Ovary (tissue), 9 donors: Measurements from ENCODE around the gene LDLRAD4. TPM values are rescaled to one million over a fixed set of nuclear protein-coding genes. Genes with fewer than 3 reads are reported as not detected.

Source experiments
- DNase-seq, 5 donors: peaks; one replicate each; pipeline ENCODE4 v3.0.0-alpha.2; 2019 to 2020
- H3K27ac ChIP-seq, 2 donors: fragments of 200-600 bp; one replicate each; pipeline versions ENCODE4 v1.5.1 to v1.8.0; 2019 to 2022
- H3K27me3 ChIP-seq: fragments of 200-600 bp; one replicate; pipeline ENCODE4 v1.8.0; 2022
- H3K36me3 ChIP-seq: fragments of 200-600 bp; sonication (generic); one replicate; pipeline ENCODE4 v1.5.1; 2019
- H3K4me1 ChIP-seq: one replicate; pipeline ENCODE4 v1.8.1; 2013; ENCODE audit warnings: mild to moderate bottlenecking, moderate library complexity; ENCODE audit not compliant: insufficient read depth
- H3K4me3 ChIP-seq: fragments of 200-600 bp; sonication (generic); one replicate; pipeline ENCODE4 v1.5.1; 2017
- H3K9me3 ChIP-seq, 2 donors: fragments of 200-600 bp in 1 of 2; sonication (generic) in 1 of 2; one replicate each; pipeline versions ENCODE4 v1.5.1 to v1.8.1; 2013 to 2019; ENCODE audit warnings: mild to moderate bottlenecking in 1 of 2, moderate library complexity in 1 of 2
- EP300 ChIP-seq: sonication (generic); formaldehyde crosslinking; IDR thresholded peaks from one replicate; pipeline ENCODE4 v1.6.1; 2017; ENCODE audit warnings: antibody characterized with exemption
- POLR2A ChIP-seq: fragments of 450-650 bp; IDR thresholded peaks from one replicate; pipeline ENCODE4 v1.6.1; 2017; ENCODE audit warnings: antibody characterized with exemption, mild to moderate bottlenecking, moderate library complexity
- WGBS, 3 donors: extraction: QIAGEN DNeasy Blood & Tissue Kit in 1 of 3; methylation state at CpG; one replicate each; pipeline versions ENCODE4 v1.1.5 to v1.1.7; 2013 to 2017; 5-methylcytosine and 5-hydroxymethylcytosine counted together
- intact Hi-C, 4 donors: fragments of 100-400 bp; cut with DNase I; formaldehyde crosslinking; loops; one replicate each; pipeline versions ENCODE4 v1.11.0 to v1.15.1; 2022 to 2023
- polyA plus RNA-seq, 2 donors: library from polyadenylated mRNA; stranded (reverse); fragments of 200-250 nt in 1 of 2; fragments of 350-450 nt in 1 of 2; fragmentation: Illumina TruSeq in 1 of 2; extraction: RNeasy Lipid Tissue Mini Kit (QIAGEN cat#74804) in 1 of 2; gene quantifications; one replicate each; pipeline ENCODE4 v1.2.3, GENCODE V29; 2013 to 2014
- total RNA-seq, 7 donors: library from RNA; depleted of rRNA in 2 of 7; stranded (reverse); fragments of >200 nt in 2 of 7; fragmentation: NEBNext Ultra II Directional in 3 of 7; extraction: Animal tissue kit (Norgen Biotek cat#: 25700) in 3 of 7; gene quantifications; one replicate each; pipeline versions ENCODE4 v1.1.0 to v1.2.4, GENCODE V29; 2016 to 2023
- TF ChIP-seq, protein P1 (sequence below), 3 donors: fragments of 450-650 bp in 2 of 3; fragments of 200-600 bp in 1 of 3; IDR thresholded peaks; one replicate each; pipeline versions ENCODE4 v1.5.1 to v1.8.0; 2016 to 2022; ENCODE audit warnings: antibody characterized with exemption in 3 of 3, mild to moderate bottlenecking in 1 of 3
- donor health status: DM: no; HTN: no; CAD: no; lungs with moderate emphysema.
- donor health status: DM: no; HTN: no; CAD: no.
- donor health status: Bipolar disorder and iron deficiency.
- donor health status: DM: yes; HTN: yes; CAD: no.
- donor health status: DM: no; HTN: no; CAD: no.
- donor health status: DM: yes; HTN: yes; CAD: no.

The LDLRAD4 gene
- total and polyA plus RNA-seq, 9 donors: 2.3 to 31.6 (median 8.3) TPM

- TF ChIP-seq, protein P1, sequence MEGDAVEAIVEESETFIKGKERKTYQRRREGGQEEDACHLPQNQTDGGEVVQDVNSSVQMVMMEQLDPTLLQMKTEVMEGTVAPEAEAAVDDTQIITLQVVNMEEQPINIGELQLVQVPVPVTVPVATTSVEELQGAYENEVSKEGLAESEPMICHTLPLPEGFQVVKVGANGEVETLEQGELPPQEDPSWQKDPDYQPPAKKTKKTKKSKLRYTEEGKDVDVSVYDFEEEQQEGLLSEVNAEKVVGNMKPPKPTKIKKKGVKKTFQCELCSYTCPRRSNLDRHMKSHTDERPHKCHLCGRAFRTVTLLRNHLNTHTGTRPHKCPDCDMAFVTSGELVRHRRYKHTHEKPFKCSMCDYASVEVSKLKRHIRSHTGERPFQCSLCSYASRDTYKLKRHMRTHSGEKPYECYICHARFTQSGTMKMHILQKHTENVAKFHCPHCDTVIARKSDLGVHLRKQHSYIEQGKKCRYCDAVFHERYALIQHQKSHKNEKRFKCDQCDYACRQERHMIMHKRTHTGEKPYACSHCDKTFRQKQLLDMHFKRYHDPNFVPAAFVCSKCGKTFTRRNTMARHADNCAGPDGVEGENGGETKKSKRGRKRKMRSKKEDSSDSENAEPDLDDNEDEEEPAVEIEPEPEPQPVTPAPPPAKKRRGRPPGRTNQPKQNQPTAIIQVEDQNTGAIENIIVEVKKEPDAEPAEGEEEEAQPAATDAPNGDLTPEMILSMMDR (IDR thresholded peaks at IDR 0.05): no peak
- TF ChIP-seq EP300 (no peak), POLR2A (no peak)
- H3K4me3 ChIP-seq: no peak overlapping the region
- H3K27ac ChIP-seq: no peak overlapping the region
- H3K4me1 ChIP-seq: peaks cover 7% of the 10 kb centered on the region
- H3K27me3 ChIP-seq: no peaks in the 10 kb centered on the region
- H3K36me3 ChIP-seq: no peaks in the 10 kb centered on the region
- intact Hi-C loops: no loop called here
- H3K9me3 ChIP-seq: no peaks in the 10 kb centered on the region
- WGBS, 3 donors: 88 to 95% (median 91%) methylated on average over 5 of the region's 5 CpGs
- no peak for DNase-seq
Observed at GRCh38 chr18:13499803-13500202, 281.2 kb downstream of the LDLRAD4 start.

- Histone ChIP-seq H3K27me3 (no peaks in the 10 kb centered on the region), H3K36me3 (no peaks in the 10 kb centered on the region), H3K4me1 (peaks cover 7% of the 10 kb centered on the region), H3K9me3 (no peaks in the 10 kb centered on the region), H3K4me3 (no peak overlapping the region), H3K27ac (no peak overlapping the region)
- intact Hi-C loops: no loop called here
- WGBS, 3 donors: 17 to 32% (median 26%) methylated on average over 23 of the region's 23 CpGs
- TF ChIP-seq POLR2A (no peak), EP300 (no peak)
- TF ChIP-seq, protein P1 (IDR thresholded peaks at IDR 0.05): no peak
- no peak for DNase-seq
Observed at GRCh38 chr18:13500227-13500865, 281.8 kb downstream of the LDLRAD4 start.

- intact Hi-C loops: no loop called here
- TF ChIP-seq POLR2A (no peak), EP300 (no peak)
- TF ChIP-seq, protein P1 (IDR thresholded peaks at IDR 0.05): no peak
- no peak overlapping the region for H3K27ac ChIP-seq
- no peaks in the 10 kb centered on the region for H3K36me3 ChIP-seq
- no peaks in the 10 kb centered on the region for H3K27me3 ChIP-seq
- H3K4me3 ChIP-seq: no peak overlapping the region
- peak; percentile 25 to 47 (median 39) for DNase-seq
- 15 to 26% (median 25%) methylated on average over 10 of the region's 10 CpGs for WGBS, 3 donors
- H3K9me3 ChIP-seq: no peaks in the 10 kb centered on the region
- H3K4me1 ChIP-seq: peaks cover 7% of the 10 kb centered on the region
Observed at GRCh38 chr18:13500869-13501542, 282.4 kb downstream of the LDLRAD4 start.

GRCh38 chr18:13501543-13501887 lies 283.0 kb downstream of the LDLRAD4 start:
- Histone ChIP-seq H3K36me3 (no peaks in the 10 kb centered on the region), H3K4me3 (no peak overlapping the region), H3K27ac (no peak overlapping the region), H3K4me1 (peaks cover 7% of the 10 kb centered on the region), H3K9me3 (no peaks in the 10 kb centered on the region), H3K27me3 (no peaks in the 10 kb centered on the region)
- 26 to 48% (median 41%) methylated on average over 6 of the region's 6 CpGs for WGBS, 3 donors
- no peak for TF ChIP-seq EP300
- TF ChIP-seq POLR2A: no peak
- intact Hi-C loops: no loop called here
- DNase-seq: no peak

DNA sequence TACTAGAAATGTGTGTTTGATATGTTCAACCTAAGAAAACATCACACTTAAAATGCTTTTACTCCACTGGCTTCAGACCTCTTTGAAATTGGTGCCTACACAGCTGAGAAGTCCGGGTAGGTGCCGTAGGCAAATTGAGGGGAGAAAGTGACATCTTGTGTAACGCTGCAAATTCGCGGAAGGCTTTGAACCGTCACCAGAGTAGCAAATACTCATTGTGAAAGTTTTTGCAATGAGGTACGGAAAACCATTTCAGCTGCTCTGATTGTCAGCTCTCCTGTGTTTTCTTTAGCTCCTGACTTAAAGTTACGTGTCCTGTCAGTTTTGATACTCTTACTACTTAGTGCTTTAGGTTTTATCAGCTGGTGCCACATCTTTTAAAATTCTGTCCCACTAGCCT lies 283.3 kb downstream of the LDLRAD4 start:
- Histone ChIP-seq H3K4me1 (peaks cover 7% of the 10 kb centered on the region), H3K27ac (no peak overlapping the region), H3K4me3 (no peak overlapping the region), H3K9me3 (no peaks in the 10 kb centered on the region), H3K36me3 (no peaks in the 10 kb centered on the region), H3K27me3 (no peaks in the 10 kb centered on the region)
- intact Hi-C loops: no loop called here
- WGBS, 3 donors: 59 to 79% (median 73%) methylated on average over 8 of the region's 8 CpGs
- no peak for DNase-seq
- TF ChIP-seq EP300 (no peak), POLR2A (no peak)
- TF ChIP-seq, protein P1 (IDR thresholded peaks at IDR 0.05): no peak
